HL-60 (cell line): ENCODE results near the gene AK5.

Source experiments
- DNase-seq, 2 experiments: peaks; one replicate each; pipeline ENCODE4 v3.0.0-alpha.2; 2010 to 2020; ENCODE audit warnings: low read depth in 1 of 2, low spot score in 1 of 2
- H3K27ac ChIP-seq: fragments of 250-450 bp; sonication (Bioruptor Pico); replicated peaks from 2 replicates; pipeline ENCODE4 v1.5.1; 2020; ENCODE audit warnings: mild to moderate bottlenecking, moderate library complexity
- H3K27me3 ChIP-seq: fragments of 250-450 bp; sonication (Bioruptor Pico); 2 replicates; pipeline ENCODE4 v1.5.1; 2021; ENCODE audit warnings: mild to moderate bottlenecking, moderate library complexity; ENCODE audit not compliant: insufficient read depth, poor library complexity, severe bottlenecking
- H3K4me3 ChIP-seq: replicated peaks from 2 replicates; pipeline ENCODE4 v1.5.1; 2011; ENCODE audit warnings: mild to moderate bottlenecking, control low read depth, low read length; ENCODE audit not compliant: insufficient read depth
- GABPA ChIP-seq: IDR thresholded peaks from 2 replicates; pipeline ENCODE4 v1.6.1; 2012; ENCODE audit warnings: low read depth
- POLR2AphosphoS5 ChIP-seq: IDR thresholded peaks from 2 replicates; pipeline ENCODE4 v1.6.1; 2012; ENCODE audit warnings: low read depth
- SPI1 ChIP-seq: IDR thresholded peaks from 2 replicates; pipeline ENCODE4 v1.6.1; 2012; ENCODE audit warnings: low read depth, mild to moderate bottlenecking, borderline replicate concordance
- TF ChIP-seq, protein P1 (sequence below): IDR thresholded peaks from one replicate; pipeline ENCODE4 v1.5.1; 2011; ENCODE audit warnings: low read length, control low read depth, inconsistent platforms; ENCODE audit not compliant: insufficient read depth
- TF ChIP-seq, protein P2 (sequence below): IDR thresholded peaks from 2 replicates; pipeline ENCODE4 v1.6.1; 2012; ENCODE audit warnings: low read depth; ENCODE audit not compliant: insufficient replicate concordance

The AK5 gene

DNA sequence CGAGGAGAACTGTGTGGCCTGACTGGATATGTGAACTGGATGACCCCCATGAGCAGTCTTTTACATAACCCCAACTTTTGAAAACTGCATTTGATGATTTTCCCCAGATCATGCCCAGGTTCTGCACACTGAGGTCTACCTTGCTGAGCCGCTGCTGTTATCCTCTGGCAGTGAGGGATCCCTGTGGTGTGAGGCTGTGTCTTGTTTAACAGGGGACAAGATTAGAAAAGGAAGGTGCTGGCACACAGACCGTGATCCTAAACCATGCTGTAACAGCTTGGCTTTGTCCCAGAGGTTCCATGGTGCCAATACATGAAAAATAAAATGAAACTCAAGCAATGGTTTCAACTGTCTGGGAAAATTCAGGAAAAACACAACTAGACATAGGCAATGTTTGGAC is 266.5 kb downstream of the AK5 start:
- Histone ChIP-seq H3K27me3 (no peaks in the 10 kb centered on the region), H3K4me3 (no peak overlapping the region), H3K27ac (no peak overlapping the region)
- no peak for DNase-seq
- TF ChIP-seq POLR2AphosphoS5 = no peak
- TF ChIP-seq, protein P1, sequence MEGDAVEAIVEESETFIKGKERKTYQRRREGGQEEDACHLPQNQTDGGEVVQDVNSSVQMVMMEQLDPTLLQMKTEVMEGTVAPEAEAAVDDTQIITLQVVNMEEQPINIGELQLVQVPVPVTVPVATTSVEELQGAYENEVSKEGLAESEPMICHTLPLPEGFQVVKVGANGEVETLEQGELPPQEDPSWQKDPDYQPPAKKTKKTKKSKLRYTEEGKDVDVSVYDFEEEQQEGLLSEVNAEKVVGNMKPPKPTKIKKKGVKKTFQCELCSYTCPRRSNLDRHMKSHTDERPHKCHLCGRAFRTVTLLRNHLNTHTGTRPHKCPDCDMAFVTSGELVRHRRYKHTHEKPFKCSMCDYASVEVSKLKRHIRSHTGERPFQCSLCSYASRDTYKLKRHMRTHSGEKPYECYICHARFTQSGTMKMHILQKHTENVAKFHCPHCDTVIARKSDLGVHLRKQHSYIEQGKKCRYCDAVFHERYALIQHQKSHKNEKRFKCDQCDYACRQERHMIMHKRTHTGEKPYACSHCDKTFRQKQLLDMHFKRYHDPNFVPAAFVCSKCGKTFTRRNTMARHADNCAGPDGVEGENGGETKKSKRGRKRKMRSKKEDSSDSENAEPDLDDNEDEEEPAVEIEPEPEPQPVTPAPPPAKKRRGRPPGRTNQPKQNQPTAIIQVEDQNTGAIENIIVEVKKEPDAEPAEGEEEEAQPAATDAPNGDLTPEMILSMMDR = no peak
- no peak for TF ChIP-seq GABPA
- no peak for TF ChIP-seq SPI1
- TF ChIP-seq, protein P2, sequence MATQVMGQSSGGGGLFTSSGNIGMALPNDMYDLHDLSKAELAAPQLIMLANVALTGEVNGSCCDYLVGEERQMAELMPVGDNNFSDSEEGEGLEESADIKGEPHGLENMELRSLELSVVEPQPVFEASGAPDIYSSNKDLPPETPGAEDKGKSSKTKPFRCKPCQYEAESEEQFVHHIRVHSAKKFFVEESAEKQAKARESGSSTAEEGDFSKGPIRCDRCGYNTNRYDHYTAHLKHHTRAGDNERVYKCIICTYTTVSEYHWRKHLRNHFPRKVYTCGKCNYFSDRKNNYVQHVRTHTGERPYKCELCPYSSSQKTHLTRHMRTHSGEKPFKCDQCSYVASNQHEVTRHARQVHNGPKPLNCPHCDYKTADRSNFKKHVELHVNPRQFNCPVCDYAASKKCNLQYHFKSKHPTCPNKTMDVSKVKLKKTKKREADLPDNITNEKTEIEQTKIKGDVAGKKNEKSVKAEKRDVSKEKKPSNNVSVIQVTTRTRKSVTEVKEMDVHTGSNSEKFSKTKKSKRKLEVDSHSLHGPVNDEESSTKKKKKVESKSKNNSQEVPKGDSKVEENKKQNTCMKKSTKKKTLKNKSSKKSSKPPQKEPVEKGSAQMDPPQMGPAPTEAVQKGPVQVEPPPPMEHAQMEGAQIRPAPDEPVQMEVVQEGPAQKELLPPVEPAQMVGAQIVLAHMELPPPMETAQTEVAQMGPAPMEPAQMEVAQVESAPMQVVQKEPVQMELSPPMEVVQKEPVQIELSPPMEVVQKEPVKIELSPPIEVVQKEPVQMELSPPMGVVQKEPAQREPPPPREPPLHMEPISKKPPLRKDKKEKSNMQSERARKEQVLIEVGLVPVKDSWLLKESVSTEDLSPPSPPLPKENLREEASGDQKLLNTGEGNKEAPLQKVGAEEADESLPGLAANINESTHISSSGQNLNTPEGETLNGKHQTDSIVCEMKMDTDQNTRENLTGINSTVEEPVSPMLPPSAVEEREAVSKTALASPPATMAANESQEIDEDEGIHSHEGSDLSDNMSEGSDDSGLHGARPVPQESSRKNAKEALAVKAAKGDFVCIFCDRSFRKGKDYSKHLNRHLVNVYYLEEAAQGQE = no peak

DNA sequence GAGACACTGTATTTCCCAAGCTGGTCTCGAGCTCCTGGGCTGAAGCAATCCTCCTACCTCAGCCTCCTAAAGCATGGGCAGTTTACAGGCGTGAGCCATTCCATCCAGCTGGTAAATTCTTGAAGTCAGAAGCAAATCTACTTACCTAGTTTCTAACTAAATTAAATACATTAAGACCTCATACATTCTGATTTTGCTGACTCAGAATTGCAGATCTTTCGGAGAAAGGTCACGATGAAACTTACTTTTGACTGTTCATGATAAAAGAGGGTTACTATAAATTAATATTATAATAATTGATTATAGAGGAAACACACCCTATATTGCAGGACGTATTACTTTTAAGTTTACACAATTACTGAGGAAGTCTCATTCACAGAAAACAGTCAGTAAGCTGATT is 268.3 kb downstream of the AK5 start:
- Histone ChIP-seq H3K4me3 (no peak overlapping the region), H3K27ac (no peak overlapping the region), H3K27me3 (no peaks in the 10 kb centered on the region)
- TF ChIP-seq GABPA (no peak), SPI1 (no peak), POLR2AphosphoS5 (no peak)
- TF ChIP-seq, protein P1 = no peak
- TF ChIP-seq, protein P2 = no peak
- no peak for DNase-seq

DNA sequence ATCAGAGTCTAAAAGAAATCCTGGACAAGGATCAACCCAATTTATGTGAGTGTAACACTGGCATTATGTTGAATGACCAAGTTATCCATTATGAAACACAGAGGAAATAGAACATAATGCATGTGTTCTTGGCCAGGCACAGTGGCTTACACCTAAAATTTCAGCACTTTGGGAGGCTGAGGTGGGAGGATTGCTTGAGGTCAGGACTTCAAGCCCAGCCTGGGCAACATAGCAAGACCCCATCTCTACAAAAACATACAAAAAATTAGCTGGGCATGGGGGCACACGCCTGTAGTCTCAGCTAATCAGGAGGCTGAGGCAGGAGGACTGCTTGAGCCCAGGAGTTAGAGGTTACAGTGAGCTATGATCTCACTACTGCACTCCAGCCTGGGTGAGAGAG is 270.8 kb downstream of the AK5 start:
- no peaks in the 10 kb centered on the region for H3K27me3 ChIP-seq
- DNase-seq = no peak
- TF ChIP-seq GABPA (no peak), POLR2AphosphoS5 (no peak), SPI1 (no peak)
- TF ChIP-seq, protein P2 = no peak
- TF ChIP-seq, protein P1 = no peak

More for the DNA sequence above, 270.8 kb downstream of the AK5 start:
- Histone ChIP-seq H3K27ac (no peak overlapping the region), H3K4me3 (no peak overlapping the region)
